Measurements from ENCODE around the gene CCND2. TPM values are rescaled to one million over a fixed set of nuclear protein-coding genes. Genes with fewer than 3 reads are reported as not detected.
A peak's percentile ranks its signal among the peaks of the same experiment; 100 is the strongest.

Gene CCND2
- total and polyA plus RNA-seq, 9 of the 15 experiments (the other 6 are each of a cell fraction or from before 2014, with no cell fraction given), result 13.6 to 99.3 (median 39.6) TPM

GRCh38 chr12:4278329-4279197 lies 5.0 kb downstream of the CCND2 start:
- peaks cover 76% of the 10 kb centered on the region for H3K36me3 ChIP-seq (ENCODE audit: control insufficient read depth, insufficient read depth, low read length)
- peak overlapping the region in 1 of 2 experiments; percentile 64; a peak in 1 of 4 replicates for H3K9ac ChIP-seq (ENCODE audit: insufficient read depth in 1 of 2, low read depth in 2 of 2, low read length in 2 of 2)
- no peaks in the 10 kb centered on the region for H3K9me3 ChIP-seq (replicated peaks; ENCODE audit: control insufficient read depth, insufficient read depth, low read depth, low read length)
- H3K4me1 ChIP-seq (replicated peaks in 1 of 2; ENCODE audit: control insufficient read depth in 2 of 2, insufficient read depth in 2 of 2, low read length in 2 of 2), result peaks cover 12 to 15% of the 10 kb centered on the region in 2 experiments; a peak in 4 of 5 replicates
- 80% methylated on average over 12 of the region's 15 CpGs for WGBS (ENCODE audit: insufficient coverage, low coverage, missing lambda C conversion rate)
- no TSS peak for BruUV-seq (replicated peaks)
- no peak overlapping the region for H3K27ac ChIP-seq (ENCODE audit: extremely low read depth, low read depth, low read length)
- intact Hi-C loops (cut with micrococcal nuclease) (loop anchor here (5.0 kb wide), 1 partner anchor 281 kb away; no protein-coding TSS in a partner anchor), in situ Hi-C loops (cut with MboI) (loop anchor here (5.0 to 25.0 kb wide), 2 partner anchors 166 to 391 kb away; no protein-coding TSS in a partner anchor)
- no peak for DNase-seq (ENCODE audit: extremely low read depth in 1 of 4, low spot score in 3 of 4)
- peaks cover 1% of the 10 kb centered on the region; the same call in 1 of the 2 replicates for H4K20me1 ChIP-seq (replicated peaks; ENCODE audit: control insufficient read depth, insufficient read depth, low read length)
- no peaks in the 10 kb centered on the region for H3K27me3 ChIP-seq (ENCODE audit: control insufficient read depth in 2 of 2, insufficient read depth in 2 of 2, low read length in 2 of 2)
- ChIA-PET POLR2A (interaction anchor here (0.6 to 1.3 kb wide), 8 partner anchors 8 to 817 kb away, joined by 3 to 4 read pairs (median 3); partner anchors contain the start of gene RAD51AP1), CTCF (ENCODE audit: low intra/inter-chr PET ratio) (interaction anchor here (0.9 to 1.9 kb wide), 2 partner anchors 171 to 283 kb away, joined by 3 to 9 read pairs; no protein-coding TSS in a partner anchor)
- H3K4me3 ChIP-seq, result no peak overlapping the region
- H2AFZ ChIP-seq (ENCODE audit: low read depth, low read length), result no peak overlapping the region
- no peak for ATAC-seq
- peaks cover 74% of the 10 kb centered on the region for H3K79me2 ChIP-seq (ENCODE audit: control insufficient read depth, insufficient read depth, low read length)
- H3K4me2 ChIP-seq (ENCODE audit: insufficient read depth, low read length), result no peak overlapping the region
- no peak for FAIRE-seq
- H3K9me1 ChIP-seq (ENCODE audit: control insufficient read depth, insufficient read depth, low read length), result no peaks in the 10 kb centered on the region
- TF ChIP-seq TBP (optimal IDR thresholded peaks at IDR 0.05; ENCODE audit: low read depth, low read length), result no peak
- no peak for TF ChIP-seq STAT5B (CRISPR knock-in tag; IDR thresholded peaks at IDR 0.05)
- no peak for TF ChIP-seq ZNF354B (CRISPR knock-in tag; IDR thresholded peaks at IDR 0.05)
- TF ChIP-seq MAZ (CRISPR knock-in tag; conservative IDR thresholded peaks at IDR 0.05 in 1 of 2, IDR thresholded peaks at IDR 0.05 in 1 of 2), result no peak
- TF ChIP-seq ZNF384 (IDR thresholded peaks at IDR 0.05; ENCODE audit: low read depth, low read length), result no peak
- TF ChIP-seq POLR2G (IDR thresholded peaks at IDR 0.05; ENCODE audit: low read depth, low read length), result peak; percentile 27; the same call in 1 of the 2 replicates
- TF ChIP-seq MLLT1 (IDR thresholded peaks at IDR 0.05), result no peak
- TF ChIP-seq FIP1L1 (IDR thresholded peaks at IDR 0.05; ENCODE audit: low read depth, low read length, poor library complexity, severe bottlenecking), result no peak
- TF ChIP-seq RBFOX2 (IDR thresholded peaks at IDR 0.05; ENCODE audit: low read depth, low read length), result peak; percentile 44; the same call in 1 of the 2 replicates
- no peak for TF ChIP-seq BCLAF1 (IDR thresholded peaks at IDR 0.05; ENCODE audit: borderline replicate concordance in 1 of 2, control insufficient read depth in 1 of 2, low read depth in 2 of 2, low read length in 1 of 2)
- TF ChIP-seq CEBPB (tag; IDR thresholded peaks at IDR 0.05), result peak; percentile 80
- no peak for TF ChIP-seq SUPT5H (IDR thresholded peaks at IDR 0.05)
- TF ChIP-seq HMBOX1 (IDR thresholded peaks at IDR 0.05), result no peak
- TF ChIP-seq CEBPG (CRISPR knock-in tag; IDR thresholded peaks at IDR 0.05), result peak; percentile 60
- no peak for TF ChIP-seq CEBPG (tag; conservative IDR thresholded peaks at IDR 0.05 in 1 of 2, IDR thresholded peaks at IDR 0.05 in 1 of 2)

Data from K562 (cell line).